Activated CD4-positive, alpha-beta T cell treated with anti-CD3 and anti-CD28 coated beads for 1 hour (primary cell): ENCODE data around the gene GABRG3.

ENCODE experiments used
- DNase-seq: peaks from one replicate; pipeline ENCODE4 v3.0.0-alpha.2; 2020

The GABRG3 gene

DNA sequence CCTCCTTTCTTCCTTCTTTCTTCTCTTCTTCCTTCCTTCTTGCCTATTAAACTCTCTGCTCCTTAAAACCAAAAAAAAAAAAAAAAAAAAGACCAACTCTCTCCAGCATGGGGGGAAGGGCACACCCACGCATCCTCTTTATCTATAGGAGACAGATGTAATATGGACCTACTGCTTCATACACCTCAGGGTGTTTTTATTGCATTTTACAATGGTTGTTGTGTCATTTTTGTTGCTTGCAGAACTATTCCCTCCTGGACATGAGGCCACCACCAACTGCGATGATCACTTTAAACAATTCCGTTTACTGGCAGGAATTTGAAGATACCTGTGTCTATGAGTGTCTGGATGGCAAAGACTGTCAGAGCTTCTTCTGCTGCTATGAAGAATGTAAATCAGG lies 561.4 kb downstream of the GABRG3 start:
- no peak for DNase-seq

DNA sequence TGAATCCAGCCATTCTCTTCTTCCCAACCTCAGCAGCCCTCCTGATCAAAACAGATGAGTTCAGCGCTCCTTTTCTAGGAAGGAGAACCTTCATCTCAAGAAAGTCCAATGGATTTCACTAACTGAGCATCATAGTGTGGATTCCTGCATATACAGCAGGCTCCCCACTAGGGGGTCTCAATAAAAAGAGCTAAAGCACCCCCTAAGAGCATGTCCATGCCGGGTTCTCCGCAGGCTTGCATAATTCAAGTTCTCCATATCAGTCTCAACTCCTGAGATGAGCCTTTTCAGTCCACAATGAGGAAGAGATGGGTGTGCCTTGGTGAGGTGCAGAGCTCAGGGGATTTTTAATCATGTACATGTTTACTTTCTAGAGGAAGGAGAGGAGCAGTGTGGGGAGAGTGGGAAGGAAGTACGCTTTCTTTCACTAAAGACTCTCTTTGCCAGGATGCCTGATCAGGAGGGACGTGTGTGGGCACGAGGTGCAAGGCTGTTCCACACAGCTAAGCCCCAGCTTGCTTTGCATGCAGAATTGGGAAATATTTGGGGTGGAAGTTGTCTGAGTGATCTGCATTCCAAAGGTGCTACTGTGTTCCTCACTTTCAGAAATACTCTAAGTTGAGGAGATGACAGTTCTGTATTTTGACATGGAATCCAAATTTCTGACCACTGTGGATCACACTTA lies 564.6 kb downstream of the GABRG3 start:
- DNase-seq = no peak

GRCh38 chr15:27538325-27538724 lies 567.3 kb downstream of the GABRG3 start:
- no peak for DNase-seq

DNA sequence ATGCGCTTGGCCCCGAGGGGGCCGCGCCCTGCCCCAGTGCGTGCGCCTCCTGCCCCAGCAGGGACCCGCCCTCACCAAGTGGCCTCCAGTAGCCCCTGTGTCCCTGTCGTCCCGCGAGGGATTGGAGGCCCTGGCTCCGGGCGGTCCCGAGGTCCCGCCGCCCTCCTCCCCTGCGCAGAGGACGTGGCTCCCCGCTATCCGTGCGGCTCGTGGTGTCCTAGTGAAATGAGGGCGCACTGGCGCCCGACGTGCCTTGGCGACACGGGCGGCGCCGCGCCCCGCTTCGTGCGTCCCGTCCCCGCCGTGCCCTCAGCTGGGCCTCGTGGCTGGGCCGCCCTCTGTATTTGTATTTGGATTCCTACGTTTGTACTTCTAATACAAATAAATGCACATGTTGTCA lies 570.6 kb downstream of the GABRG3 start:
- no peak for DNase-seq

DNA sequence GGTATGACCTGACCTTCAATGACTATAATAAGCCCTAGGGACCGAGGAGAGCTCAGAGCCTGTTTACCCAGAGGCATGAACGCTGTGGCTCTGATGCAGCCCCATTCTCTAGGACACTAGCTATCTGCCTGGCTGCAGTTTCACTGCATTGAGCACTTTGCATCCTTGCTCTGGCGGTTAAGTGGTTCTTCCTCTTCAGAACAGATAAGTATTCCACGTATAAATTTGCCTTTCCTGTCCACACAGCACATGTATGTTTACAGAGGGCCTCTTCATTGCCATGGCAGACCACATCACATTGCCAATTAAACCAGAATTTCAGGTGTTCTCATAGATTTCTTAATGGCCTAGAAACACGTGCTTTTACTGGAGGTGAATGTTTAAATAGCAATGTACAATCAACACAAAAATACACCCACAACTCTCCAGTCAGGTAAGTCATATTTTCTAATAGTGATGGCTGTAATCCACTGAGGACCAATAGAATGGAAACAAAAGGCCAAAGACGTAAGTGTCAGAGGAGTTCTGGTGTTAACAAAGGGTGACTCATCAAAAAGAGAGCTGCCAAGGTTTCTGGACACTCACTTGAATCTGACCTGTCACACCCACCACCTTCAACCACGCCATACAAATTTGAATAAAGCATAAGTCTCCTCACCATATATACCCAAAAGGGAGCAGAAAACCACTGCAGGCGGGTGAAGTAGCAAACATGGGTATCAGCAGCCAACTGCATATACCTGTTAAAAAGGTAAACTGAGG lies 574.7 kb downstream of the GABRG3 start:
- DNase-seq = no peak

DNA sequence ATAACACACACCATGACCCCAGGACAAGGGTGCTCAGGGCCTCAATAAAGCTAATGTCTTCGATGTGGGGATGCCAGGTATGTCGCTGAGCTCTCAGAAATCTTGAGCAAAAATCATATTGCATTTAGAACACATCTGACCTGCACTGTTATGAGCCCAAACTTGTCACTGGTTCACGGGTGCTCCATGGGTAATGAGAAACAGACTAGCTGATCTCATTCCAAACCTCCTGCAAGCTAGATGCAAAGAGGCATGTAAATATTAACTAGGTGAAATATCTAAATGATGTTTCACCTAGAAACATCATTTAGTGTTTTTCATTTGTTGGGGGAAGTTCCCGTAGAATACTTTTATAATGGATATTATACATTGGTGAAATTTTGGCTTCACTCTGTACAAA lies 578.8 kb downstream of the GABRG3 start:
- no peak for DNase-seq

GRCh38 chr15:27550635-27551034 lies 579.7 kb downstream of the GABRG3 start:
- no peak for DNase-seq

DNA sequence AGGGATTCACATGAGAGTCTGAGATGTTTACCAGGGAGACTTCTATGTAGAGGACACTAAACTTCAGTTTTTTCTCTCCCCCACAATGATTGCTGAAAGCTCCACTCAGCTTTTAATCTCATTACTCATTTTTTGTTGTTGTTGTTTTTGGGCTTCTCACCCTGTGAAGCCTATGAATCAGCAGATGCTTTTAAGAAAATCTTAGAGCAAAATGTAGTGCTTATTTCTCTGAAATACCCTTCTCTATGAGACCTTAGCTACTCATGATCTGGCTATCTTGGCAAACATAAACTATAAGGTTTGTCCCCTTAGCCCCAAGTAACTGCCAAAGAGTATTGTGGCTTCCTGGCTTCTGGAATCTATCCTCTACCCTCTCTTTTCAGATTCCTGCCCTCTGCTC lies 590.8 kb downstream of the GABRG3 start:
- DNase-seq = no peak

DNA sequence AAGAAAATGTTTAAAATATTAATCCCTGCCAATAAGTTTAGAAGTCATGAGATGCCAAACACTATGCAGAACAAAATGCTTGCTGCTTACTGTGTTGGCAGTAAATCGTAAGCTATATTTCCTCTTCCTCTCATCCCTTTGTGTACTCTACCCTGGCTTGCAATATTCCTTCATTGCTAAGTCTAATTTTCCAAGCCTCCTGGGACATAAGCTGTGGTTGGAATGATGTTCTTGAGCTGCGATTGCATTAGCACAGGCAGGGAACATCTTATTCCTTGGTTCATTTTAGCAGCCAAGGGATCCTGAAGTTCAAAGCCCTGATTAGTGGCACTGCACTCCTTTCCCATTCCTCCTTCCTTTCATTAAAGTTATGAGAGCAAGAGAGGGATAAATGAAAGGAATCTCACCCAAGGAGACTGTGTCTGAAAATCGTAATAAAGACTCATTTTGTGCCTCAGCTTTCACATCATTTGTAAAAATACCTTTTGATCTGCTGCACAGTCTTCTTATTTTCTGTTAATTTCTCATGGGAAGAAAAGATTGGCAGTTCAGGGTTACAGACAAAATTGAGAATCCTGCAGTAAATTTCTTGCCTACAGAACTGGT lies 592.9 kb downstream of the GABRG3 start:
- DNase-seq = no peak

GRCh38 chr15:27564656-27565055 lies 593.7 kb downstream of the GABRG3 start:
- no peak for DNase-seq

- DNase-seq = no peak
Observed at GRCh38 chr15:27570746-27571145, 599.8 kb downstream of the GABRG3 start.

DNA sequence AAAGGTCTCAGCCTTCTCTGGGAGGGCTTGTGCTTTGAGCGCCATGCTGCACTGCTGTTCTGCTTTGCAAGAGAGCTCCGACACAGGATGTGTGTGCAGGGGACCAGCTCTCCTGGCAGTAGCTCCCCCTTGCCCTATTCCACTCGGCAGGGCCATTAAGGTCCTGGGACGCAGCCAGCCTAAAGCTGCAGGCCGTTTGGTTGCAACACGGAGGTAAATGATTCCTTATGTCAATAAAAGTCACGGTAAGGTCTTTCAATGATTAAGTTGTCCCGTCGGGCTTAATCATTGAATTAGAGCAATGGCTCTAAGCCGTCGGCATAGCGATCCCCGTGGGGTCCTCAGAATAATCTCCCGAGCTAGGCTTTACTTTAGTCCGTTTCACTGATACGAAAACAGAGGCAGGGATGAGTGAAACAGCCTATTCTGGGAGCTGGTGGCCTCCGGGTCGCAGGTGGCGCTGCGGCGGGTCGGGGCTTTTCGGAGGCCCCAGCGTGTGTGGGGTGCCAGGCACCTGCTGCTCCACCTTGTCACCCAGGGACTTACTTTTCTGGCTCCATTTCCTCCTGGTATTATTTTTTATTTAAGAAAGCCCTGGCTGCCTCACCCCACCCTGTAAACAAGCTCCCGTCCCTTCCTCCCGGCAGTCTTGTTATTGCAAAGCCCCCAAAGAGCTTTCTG lies 603.0 kb downstream of the GABRG3 start:
- no peak for DNase-seq

GRCh38 chr15:27574541-27575054 lies 603.6 kb downstream of the GABRG3 start:
- DNase-seq = no peak

GRCh38 chr15:27575521-27575920 lies 604.5 kb downstream of the GABRG3 start:
- DNase-seq = no peak

GRCh38 chr15:27576576-27576975 lies 605.6 kb downstream of the GABRG3 start:
- no peak for DNase-seq

DNA sequence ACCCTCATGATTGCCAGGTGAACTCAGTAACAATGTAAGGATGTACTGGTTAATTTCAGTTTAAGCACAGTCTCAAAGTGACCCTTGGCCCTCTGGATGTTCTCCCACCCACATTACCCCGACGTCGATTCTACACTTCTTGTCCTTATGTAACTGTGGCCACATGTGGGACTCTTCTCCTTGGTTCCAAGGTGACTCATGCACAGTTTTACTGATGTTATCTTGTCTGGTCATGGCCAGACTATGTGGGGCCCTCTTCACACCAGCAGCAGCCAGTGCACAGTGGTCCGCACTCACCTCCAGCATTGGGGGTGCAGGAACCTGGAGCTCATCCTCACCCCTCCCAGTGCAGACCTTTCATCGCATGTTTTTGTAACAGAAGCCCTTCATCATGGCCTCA lies 608.8 kb downstream of the GABRG3 start:
- no peak for DNase-seq

GRCh38 chr15:27582726-27583410 lies 611.9 kb downstream of the GABRG3 start:
- DNase-seq = no peak

- DNase-seq = no peak
Observed at GRCh38 chr15:27583651-27584050, 612.7 kb downstream of the GABRG3 start.

- DNase-seq = no peak
Observed at GRCh38 chr15:27585041-27585640, 614.2 kb downstream of the GABRG3 start.

GRCh38 chr15:27587810-27588209 lies 616.8 kb downstream of the GABRG3 start:
- no peak for DNase-seq

GRCh38 chr15:27589260-27589659 lies 618.3 kb downstream of the GABRG3 start:
- DNase-seq = no peak

- no peak for DNase-seq
Observed at GRCh38 chr15:27589782-27590181, 618.8 kb downstream of the GABRG3 start.
